GM21723 (cell line): ENCODE data around the gene ZMYM4.
"Not testable (repeated sequence)": the region's sequence is repeated elsewhere in the genome, so short reads cannot be mapped to it uniquely, and the experiment has no call there.

ENCODE experiments used
- ATAC-seq: cut with Tn5 transposase; IDR thresholded peaks from one replicate; pipeline ENCODE4 v1.9.1; 2021; ENCODE audit warnings: mild to moderate bottlenecking, moderate library complexity; ENCODE audit not compliant: unreplicated experiment

Gene ZMYM4

DNA sequence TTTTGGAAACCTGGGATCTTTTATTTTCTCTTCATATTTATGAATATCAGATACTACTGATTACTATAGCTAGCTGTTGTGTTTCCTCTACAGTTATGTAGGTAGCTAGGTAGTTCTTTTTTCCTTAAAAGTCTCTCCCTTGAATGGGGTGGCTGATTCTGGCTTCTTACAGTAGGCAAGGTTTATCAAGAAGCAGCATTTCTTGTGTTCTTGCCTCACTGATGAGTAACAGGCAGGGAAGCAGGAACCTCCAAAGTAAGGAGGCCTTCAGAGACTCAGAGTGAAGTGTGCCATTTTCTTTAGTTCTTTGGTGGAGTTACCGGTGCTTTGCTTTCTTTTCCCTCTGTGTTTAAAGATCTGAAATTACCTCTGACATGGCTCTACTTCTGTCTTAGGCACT is 56.0 kb downstream of the ZMYM4 start:
- ATAC-seq, result no peak

DNA sequence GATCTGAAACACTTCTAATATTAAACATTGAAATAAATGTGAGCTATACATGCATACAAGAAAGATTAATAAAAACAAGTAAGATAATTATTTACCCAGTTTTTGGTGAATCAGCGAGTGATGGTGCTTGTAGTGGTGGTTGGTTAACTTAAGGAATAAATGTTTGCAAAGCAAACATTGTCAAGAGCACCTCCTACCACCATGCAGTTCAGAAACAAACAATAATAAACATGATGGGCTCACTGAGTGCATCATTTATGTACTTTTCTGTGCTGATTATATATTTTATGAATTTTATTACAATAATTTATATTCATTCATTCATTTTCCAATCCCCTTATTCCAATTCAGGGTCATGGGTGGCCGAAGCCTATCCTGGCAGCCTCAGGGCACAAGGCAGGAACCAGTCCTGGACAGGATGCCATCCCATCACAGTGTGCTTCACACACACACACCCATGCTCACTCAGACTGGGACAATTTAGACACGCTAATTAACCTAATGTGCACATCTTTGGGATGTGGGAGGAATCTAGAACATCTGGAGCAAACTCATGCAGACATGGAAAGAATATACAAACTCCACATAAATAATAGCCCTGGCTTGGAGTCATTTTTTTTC is 57.8 kb downstream of the ZMYM4 start:
- ATAC-seq, result no peak

DNA sequence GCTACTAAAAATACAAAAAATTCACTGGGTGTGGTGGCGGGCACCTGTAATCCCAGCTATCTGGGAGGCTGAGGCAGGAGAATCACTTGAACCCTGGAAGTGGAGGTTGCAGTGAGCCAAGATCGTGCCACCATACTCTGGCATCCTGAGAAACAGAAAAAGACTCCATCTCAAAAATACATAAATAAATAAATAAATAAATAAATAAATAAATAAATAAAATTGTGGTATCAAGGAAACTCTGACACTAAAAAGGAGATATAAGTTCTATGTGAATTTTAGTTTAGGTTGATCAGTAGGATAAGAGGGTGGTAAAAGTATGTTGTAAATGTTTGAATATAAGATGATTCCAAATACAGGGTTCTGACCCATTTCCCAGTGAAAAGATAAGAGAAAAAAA is 63.1 kb downstream of the ZMYM4 start:
- ATAC-seq, result not testable (repeated sequence)

DNA sequence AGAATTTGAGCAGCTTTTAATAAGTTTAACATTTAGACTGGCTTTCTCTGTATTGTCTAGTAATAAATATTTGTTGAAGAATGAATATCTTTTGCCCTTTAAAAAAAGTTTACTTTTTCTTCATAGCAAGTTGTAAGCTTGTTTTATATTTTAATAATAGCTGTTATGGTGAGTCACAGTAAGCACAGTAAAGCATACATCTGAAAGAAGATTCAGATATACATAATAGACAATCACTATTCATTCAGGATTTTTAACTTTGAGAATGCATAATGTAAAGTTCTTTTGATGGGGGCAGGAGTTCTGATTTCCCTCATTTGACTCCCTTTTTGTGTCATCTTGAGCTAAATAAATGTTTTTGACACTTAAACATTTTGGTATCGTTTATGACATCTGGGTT is 66.0 kb downstream of the ZMYM4 start:
- no peak for ATAC-seq

DNA sequence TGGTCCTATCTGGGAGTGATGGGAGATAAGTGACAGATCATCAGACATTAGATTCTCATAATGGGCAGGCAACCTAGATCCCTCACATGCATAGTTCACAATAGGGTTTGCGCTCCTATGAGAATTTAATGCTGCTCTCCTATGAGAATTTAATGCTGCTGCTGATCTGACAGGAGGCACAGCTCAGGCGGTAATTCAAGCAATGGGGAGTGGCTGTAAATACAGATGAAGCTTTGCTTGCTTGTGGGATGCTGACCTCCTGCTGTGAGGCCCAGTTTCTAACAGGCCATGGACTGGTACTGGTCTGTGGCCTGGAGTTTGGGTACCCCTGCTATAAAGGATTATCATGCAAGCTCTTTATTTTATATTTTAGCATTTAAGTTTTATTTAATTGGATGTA is 72.0 kb downstream of the ZMYM4 start:
- no peak for ATAC-seq

DNA sequence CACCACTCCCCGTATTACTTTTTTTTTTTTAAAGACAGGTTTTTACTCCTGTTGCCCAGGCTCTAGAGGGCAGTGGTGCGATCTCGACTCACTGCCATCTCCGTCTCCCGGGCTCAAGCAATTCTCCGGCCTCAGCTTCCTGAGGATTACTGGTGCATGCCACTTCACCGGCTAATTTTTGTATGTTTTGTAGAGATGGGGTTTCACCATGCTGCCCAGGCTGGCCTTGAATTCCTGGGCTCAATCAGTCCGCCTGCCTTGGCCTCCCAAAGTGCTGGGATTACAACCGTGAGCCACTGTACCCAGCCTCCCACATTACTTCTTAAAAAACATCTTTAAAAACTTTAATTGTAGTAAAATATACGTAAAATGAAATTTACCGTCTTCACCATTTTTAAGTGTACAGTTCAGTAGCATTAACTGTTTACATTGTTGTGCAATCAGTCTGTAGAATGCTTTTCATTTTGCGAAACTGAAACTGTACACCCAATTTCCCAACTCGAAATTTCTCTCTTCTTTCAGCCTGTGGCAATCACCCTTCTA is 77.0 kb downstream of the ZMYM4 start:
- no peak for ATAC-seq

DNA sequence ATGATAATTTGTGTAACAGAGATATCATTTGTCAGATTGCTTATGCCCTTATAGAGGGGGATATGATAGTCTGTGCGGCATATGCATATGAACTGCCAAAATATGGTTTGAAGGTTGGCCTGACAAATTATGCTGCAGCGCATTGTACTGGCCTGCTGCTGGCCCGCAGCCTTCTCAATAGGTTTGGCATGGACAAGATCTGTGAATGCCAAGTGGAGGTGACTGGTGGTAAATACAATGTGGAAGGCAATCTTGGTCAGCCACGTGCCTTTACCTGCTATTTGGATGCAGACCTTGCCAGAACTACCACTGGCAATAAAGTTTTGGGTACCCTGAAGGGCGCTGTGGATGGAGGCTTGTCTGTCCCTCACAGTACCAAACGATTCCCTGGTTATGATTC is 82.4 kb downstream of the ZMYM4 start:
- no peak for ATAC-seq

DNA sequence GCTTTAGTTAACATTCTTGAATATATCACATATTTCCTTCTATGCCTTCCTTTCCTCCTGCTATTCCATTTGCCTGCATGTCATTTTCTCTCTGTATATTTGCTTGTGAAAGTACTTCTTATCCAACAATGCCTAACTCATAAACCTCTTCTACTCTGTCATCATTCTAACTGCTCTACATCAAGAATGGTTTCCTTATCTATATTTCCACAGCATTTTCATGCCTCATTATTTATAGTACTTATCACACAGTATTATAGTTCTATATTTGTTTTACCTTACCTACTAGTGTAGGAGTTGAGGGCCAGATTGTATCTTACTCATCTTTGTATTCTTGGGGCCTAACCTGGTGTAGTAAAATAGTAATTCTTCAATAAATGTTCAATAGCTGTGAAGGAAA is 91.5 kb downstream of the ZMYM4 start:
- no peak for ATAC-seq

DNA sequence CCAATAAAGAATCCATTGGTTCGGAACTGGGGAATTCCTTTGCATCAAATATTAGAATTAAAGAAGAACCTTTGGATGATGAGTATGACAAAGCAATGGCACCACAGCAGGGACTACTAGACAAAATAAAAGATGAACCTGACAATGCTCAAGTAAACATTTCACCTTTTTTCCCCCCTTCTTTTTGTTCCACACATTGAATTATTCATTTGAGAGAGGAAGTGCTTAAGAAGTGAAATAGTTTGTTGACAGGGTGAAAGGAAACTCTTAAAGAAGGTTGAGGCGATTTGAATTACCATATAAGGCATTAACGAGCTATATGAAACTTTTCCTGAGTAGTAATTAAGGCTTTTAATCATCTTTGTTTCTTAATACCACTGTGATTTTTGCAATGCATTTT is 93.1 kb downstream of the ZMYM4 start:
- ATAC-seq, result no peak

DNA sequence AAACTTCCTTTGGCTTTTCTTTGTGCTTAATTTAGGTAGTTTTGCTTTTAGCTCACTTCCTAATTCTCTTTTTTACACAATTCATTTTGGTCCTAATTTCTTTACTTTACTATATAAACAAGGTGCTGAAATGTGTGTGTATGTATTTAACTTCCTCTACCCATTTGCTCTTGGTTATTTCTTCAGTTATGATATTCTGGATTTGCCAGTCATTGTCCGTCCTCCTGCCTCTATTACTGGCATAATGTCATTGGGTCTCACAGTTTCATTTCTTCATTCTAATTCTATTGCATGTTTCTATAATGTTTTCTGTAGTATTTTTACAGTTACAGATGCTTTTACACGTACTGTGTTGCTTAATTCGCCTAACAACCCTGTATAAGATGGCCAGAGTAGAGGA is 96.2 kb downstream of the ZMYM4 start:
- ATAC-seq, result no peak

DNA sequence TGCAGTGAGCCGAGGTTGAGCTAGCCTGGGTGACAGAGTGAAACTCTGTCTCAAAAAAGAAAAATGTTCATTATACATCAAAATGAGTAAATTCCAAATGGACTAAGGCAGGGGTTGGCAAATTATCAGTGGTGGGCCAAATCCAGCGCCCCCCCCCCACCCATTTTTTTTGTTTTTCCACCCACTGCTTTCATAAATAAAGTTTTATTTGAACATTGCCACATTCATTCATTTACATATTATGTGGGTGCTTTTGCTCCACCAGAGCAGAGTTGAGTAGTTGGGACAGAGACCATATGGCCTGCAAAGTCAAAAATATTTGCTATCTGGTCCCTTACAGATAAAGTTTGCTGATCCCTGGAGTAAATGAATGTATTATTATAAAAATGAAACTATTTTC is 99.4 kb downstream of the ZMYM4 start:
- no peak for ATAC-seq

DNA sequence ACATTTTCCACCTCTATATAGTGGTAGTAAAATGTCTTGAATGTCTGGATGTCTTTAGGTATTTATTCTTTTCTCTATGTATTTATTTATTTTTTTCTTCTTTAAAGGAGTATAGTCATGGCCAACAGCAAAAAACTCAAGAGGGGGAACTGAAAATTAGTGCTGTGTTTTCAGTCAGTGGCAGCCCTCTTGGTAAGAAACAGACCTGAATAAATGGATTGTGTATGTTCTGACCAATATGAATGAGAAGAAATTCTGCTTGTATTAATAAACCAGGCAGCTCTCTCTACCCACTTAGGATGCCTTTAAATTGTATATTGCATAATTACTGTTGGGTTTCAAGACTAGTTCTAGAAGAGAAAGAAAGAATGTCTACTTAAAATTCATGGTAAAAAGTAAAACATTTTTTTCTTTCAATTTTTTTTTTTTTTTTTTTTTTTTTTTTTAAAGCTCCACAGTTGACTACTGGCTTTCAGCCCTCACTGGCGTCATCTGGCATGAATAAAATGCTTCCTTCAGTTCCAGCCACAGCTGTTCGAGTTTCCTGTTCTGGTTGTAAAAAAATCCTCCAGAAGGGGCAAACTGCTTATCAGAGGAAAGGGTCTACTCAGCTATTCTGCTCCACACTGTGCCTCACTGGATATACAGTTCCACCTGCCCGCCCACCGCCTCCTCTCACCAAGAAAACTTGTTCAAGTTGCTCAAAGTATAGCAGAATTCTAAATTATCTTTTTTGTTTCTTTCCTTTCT is 101.6 kb downstream of the ZMYM4 start:
- no peak for ATAC-seq

DNA sequence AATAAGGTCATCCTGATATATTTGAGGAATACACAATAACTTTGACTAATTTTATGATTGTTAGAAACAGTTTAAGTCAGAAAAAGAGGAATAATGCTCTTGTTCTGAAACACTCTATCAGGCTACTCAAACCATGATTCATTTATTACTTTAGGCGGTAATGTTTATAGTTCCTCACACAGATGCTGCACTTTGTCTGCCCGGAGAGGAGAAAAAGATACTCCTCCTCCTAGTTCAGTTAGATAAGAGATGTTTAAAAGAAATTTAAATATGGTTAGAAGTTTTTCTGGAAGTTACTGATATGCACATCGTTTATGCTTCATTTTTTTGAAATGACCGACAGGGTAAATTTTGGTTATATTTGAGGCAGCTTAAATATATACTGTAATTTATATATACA is 103.0 kb downstream of the ZMYM4 start:
- no peak for ATAC-seq

DNA sequence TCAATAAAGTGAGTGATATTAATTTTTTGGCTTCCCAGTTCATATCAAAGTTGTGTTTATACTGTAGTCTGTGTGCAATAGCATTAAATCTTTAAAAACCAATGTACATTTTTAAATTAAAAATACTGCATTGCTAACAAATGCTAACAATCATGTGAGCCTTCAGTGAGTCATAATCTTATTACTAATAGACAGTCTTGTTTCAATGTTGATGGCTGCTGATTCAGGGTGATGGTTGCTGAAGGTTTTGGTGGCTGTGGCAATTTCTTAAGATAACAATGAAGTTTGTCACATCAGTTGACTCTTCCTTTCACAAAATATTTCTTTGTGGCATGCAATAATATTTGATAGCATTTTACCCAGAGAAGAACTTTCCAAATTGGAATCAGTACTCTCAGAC is 109.0 kb downstream of the ZMYM4 start:
- no peak for ATAC-seq

DNA sequence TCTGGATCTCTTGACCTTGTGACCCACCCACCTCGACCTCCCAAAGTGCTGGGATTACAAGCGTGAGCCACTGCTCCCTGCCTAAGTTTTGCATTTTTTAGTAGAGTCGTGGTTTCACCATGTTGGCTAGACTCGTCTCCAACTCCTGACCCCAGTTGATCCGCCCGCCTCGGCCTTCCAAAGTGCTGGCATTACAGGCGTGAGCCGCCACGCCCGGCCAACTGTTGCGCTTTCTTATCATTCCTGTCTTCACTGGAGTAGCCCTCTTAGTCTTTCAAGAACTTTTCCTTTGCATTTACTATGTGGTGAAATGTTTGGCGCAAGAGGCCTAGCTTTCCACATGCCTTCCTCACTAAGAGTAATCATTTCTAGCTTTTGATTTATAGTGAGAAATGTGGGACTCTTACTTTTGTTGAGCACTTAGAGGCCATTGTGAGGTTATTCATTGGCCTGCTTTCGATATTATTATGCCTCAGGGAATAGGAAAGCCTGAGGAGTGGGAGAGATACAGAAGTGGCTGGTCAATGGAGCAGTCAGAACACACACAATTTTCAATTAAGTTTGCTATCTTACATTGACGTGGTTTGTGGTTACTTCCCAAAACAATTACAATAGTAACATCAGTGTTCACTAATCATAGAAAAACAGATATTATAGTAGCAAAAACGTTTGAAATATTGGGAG is 111.0 kb downstream of the ZMYM4 start:
- no peak for ATAC-seq

DNA sequence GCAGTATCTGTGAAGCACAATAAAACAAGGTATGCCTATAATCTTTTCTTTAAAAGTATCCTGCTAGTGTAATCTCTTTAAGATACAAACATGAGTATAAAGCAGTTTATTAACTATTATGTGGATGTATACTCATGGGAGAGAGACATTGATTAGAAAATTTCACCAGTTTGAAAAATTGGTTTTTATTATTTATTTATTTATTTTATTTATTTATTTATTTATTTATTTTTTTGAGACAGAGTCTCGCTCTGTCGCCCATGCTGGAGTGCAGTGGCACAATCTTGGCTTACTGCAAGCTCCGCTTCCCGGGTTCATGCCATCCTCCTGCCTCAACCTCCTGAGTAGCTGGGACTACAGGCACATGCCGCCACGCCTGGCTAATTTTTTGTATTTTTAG is 111.6 kb downstream of the ZMYM4 start:
- ATAC-seq, result not testable (repeated sequence)

DNA sequence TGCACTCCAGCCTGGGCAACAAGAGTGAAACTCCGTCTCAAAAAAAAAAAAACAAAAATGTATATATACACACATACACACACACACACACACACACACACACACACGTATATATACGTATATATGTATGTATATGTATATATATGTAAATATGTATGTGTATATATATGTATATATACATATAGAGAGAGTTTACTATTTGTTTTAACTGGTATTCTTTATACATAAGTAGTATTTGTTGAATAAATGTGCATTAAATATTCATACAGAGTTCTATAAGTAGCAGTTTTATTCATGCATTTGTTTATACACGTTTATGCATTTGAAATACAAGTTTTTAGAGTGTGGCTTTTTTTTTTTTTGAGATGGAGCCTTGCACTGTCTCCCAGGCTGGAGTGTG is 113.6 kb downstream of the ZMYM4 start:
- ATAC-seq, result no peak

DNA sequence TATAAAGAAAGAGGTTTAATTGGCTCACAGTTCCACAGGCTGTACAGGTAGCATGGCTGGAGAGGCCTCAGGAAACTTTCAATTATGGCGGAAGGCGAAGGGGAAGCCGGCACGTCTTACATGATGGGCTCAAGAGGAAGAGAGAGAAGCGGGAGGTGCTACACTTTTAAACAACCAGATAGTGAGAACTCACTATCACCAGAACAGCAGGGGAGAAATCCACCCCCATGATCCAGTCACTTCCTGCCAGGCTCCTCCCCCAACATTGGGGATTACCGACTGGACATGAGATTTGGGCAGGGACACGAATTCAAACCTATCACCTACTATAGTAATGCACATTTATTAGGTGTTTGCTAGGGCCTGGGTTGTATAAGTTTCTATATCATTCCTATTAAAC is 117.8 kb downstream of the ZMYM4 start:
- ATAC-seq, result no peak

DNA sequence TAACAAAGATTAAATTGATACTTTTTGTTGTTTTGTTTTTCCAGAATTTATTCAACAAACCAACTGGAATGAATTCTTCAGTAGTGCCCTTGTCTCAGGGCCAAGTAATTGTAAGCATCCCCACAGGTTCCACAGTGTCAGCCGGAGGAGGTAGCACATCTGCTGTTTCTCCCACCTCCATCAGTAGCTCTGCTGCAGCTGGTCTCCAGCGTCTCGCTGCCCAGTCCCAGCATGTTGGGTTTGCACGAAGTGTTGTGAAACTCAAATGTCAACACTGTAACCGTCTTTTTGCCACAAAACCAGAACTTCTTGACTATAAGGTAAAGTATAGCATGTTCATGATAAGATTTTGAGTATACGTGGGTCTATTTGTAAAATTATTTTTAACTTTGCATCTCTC is 118.5 kb downstream of the ZMYM4 start:
- no peak for ATAC-seq

DNA sequence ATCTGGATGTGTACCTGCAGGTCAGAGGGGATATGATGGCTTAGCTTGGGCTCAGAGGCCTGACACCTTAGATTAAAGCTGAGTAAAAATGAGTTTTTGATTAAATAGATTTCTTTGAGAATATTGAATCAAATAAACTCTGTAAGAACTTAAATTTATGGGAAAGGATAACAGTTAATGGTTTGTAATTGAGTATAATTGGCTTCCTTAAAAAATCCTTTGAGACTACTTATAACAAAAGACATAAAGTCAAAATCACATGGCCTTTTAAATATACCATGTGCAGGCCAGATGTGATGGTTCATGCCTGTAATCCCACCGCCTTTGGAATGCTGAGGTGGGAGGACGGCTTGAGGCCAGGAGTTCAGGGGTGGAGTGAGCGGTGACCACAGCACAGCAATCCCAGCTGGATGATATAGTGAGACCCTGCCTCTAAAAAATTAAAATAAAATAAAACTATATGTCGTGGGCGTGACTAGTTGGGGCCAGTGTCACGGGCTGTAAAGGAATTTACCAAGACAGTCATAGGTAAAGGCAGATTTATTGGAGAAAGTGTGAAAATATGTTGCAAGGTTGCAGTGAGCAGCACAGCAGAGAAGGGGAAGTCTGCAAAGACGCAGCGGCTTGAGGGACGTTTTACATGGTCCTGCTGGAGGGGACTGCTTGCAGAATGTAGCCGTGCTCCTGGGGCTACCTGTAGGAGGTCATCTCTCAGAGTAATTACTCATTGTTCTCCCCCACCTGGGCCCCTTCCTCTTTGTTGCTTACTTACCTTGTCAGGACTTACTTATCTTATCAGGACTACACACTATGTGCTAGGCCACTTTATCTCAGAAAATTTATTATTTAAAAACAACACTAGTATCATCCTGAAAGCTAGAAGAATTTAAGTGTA is 122.3 kb downstream of the ZMYM4 start:
- ATAC-seq, result no peak

DNA sequence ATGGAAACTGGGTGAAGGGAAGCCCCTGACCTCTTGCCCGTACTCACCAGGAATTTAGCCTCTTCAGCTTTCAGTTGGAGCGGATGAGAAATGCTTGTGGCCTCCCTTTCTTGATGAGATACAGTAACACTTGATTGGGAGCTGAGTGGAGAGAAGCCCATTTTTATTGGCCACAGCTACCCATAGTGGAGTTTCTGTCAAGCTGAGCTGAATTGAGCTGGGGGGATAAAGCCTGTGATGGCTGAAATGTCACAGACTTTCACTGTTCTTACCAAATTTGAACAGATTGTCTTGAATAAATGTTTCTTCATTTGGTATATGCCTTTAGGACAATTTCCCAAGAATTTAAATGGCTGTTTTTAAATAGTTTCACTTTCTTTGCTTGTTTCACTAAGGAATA is 125.9 kb downstream of the ZMYM4 start:
- ATAC-seq, result no peak
